MG63 (cell line): Measurements from ENCODE around the gene DNM3. TPM values are rescaled to one million over a fixed set of nuclear protein-coding genes. Genes with fewer than 3 reads are reported as not detected.

Experiments used
- DNase-seq: peaks from one replicate; pipeline ENCODE4 v3.0.0-alpha.2; 2020
- H3K27me3 ChIP-seq: fragments of 250-450 bp; sonication (Bioruptor Pico); 2 replicates; pipeline ENCODE4 v1.5.1; 2020; ENCODE audit warnings: mild to moderate bottlenecking, moderate library complexity
- H3K36me3 ChIP-seq: fragments of 250-450 bp; sonication (Bioruptor Pico); 2 replicates; pipeline ENCODE4 v1.5.1; 2020; ENCODE audit warnings: mild to moderate bottlenecking, moderate library complexity
- H3K4me3 ChIP-seq: fragments of 250-450 bp; sonication (Bioruptor Pico); 2 replicates; pipeline ENCODE4 v1.5.1; 2020; ENCODE audit warnings: mild to moderate bottlenecking, moderate library complexity
- H3K9me3 ChIP-seq: fragments of 250-450 bp; sonication (Bioruptor Pico); 2 replicates; pipeline ENCODE4 v1.5.1; 2020; ENCODE audit warnings: mild to moderate bottlenecking, moderate library complexity
- total RNA-seq: library from RNA; depleted of rRNA; stranded (reverse); fragments of >200 nt; shearing (Covaris generic); gene quantifications from 2 replicates; pipeline ENCODE4 v1.2.3, GENCODE V29; 2014; ENCODE audit warnings: low replicate concordance

DNM3 gene
- total RNA-seq, 1 experiment from 2014 or later, result not detected

DNA sequence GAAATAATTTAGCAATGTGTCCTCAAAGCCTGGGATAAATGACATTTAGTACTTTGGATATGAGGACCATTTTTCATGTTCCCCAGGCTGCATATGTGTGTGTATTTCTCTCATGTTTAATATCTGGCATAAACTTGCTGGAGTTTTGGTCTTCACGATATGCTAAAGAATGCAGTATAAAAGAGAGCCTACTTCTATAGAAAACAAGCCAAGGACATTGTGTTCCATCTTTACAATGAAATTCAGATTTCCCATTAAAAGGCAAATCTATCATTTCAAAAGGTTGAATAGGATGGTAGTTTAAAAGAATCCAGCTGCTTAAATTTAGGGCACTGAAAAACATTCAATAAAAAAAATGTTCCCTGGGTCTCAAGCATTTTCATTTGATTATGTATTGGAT, 410.2 kb downstream of the DNM3 start:
- Histone ChIP-seq H3K4me3 (no peak overlapping the region), H3K9me3 (peaks cover 9% of the 10 kb centered on the region; the same call in 1 of the 2 replicates), H3K36me3 (no peaks in the 10 kb centered on the region), H3K27me3 (no peaks in the 10 kb centered on the region)
- no peak for DNase-seq

DNA sequence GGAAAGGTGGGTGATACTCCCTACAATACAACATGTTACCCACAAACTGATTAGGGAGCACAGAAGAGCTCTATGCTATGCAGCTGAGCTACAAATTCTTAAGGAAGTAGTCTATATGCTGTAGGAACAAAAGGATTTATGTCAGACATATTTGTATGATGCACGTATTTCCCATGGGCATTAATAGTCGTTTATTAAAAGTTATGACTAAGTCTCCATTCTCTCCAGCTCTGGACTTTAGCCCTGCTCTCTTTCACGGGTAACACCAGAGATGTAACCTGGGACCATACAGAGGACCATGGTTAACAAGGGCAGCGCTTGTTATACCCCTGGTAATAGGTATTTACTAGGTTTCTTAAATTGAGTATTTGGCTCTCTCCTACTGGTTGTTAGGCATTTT, 411.0 kb downstream of the DNM3 start:
- H3K27me3 ChIP-seq, result no peaks in the 10 kb centered on the region
- H3K9me3 ChIP-seq, result peaks cover 9% of the 10 kb centered on the region; the same call in 1 of the 2 replicates
- H3K36me3 ChIP-seq, result no peaks in the 10 kb centered on the region
- DNase-seq, result no peak
- no peak overlapping the region for H3K4me3 ChIP-seq

DNA sequence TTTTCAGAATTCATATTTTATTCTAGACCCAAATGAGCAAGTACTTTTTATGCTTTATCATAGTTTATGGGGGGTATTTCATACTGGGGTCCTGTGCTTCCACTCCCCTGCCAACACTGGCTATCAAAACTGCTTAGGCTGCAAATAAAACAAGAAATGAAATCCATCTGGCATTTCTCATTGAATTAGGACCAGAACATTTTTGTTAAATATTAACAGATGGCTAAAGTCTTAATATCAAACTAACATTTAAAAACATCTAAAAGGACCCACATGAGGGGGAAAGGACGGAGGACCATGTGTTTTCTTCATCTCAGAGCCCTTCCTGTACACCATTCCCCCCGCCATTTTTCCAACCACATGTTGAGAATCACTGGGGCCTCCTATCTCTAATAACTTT, 411.7 kb downstream of the DNM3 start:
- Histone ChIP-seq H3K4me3 (no peak overlapping the region), H3K9me3 (peaks cover 9% of the 10 kb centered on the region; the same call in 1 of the 2 replicates), H3K27me3 (no peaks in the 10 kb centered on the region), H3K36me3 (no peaks in the 10 kb centered on the region)
- no peak for DNase-seq

DNA sequence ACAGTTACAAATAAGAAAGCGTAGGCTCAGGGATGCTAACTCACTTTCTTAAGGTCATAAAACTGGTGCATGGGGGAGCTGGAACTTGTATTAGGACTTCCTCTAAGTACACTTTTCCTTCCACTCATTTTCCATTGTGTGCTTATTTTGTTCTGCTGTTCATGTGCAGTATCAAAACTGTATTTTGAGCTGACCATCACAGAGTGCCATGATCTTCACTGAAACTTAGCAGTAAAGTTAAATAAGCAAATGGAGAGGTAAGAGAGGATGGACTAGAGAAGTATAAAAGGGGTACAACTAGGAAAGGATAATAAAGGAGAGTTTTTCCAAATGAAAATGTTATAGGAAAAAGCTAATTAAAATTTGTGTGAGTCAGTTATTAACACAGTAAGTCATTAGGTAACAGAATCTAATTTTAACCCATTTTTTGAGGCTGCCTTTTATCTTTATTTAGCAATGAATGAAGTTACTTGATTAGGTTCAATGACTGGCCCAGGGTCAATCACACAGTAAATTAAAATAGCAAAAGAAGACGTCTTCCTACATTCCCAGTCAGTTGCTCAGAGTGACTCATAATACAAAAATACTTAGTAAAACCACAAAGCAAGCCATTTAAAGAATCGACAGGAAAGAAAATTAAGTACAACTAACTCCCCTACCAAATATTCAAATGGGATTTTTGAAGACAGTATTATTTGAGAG, 413.4 kb downstream of the DNM3 start:
- H3K36me3 ChIP-seq, result no peaks in the 10 kb centered on the region
- no peak overlapping the region for H3K4me3 ChIP-seq
- no peaks in the 10 kb centered on the region for H3K27me3 ChIP-seq
- 0 out of 2 replicates have a peak, but pooled peaks cover 2% of the 10 kb centered on the region for H3K9me3 ChIP-seq
- DNase-seq, result no peak

DNA sequence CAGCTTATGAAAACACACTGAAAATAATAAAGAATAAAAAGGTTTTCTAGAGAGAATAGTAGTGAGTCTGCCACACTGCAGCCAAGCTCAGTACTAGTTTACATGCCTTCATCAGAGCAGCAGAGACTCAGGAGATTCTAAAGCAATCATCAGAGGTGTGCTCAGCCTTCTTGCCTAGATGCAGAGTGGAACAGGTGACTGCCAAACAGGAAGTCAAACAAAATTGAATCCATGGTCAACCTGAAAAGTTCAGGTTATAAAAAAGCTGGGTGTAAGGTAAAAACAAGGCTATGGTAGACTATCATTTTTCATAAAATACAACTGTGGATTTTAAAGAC, 413.9 kb downstream of the DNM3 start:
- no peak overlapping the region for H3K4me3 ChIP-seq
- no peaks in the 10 kb centered on the region for H3K27me3 ChIP-seq
- H3K9me3 ChIP-seq, result 0 out of 2 replicates have a peak, but pooled peaks cover 2% of the 10 kb centered on the region
- DNase-seq, result no peak
- no peaks in the 10 kb centered on the region for H3K36me3 ChIP-seq

DNA sequence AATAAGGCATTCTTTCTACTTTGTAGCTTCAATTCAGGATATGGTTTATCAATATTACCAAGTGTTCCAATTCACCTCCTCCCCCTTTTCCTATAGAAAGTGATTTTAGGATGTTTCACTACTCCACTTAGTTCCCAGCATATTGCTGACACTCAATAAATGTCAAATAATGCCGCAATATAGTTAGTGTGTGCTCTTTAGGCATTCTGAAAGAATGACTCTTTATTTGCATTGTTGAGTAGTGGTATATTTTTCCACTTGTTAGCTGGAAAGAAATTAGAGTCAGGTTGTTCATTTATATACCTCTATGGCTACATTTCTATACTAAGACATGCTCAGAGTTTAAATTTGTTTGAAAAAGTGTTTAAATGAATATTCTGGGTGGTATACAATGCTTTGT, 424.6 kb downstream of the DNM3 start:
- DNase-seq, result no peak
- no peaks in the 10 kb centered on the region; the same call in 1 of the 2 replicates for H3K9me3 ChIP-seq
- no peak overlapping the region for H3K4me3 ChIP-seq
- H3K36me3 ChIP-seq, result no peaks in the 10 kb centered on the region
- no peaks in the 10 kb centered on the region for H3K27me3 ChIP-seq

DNA sequence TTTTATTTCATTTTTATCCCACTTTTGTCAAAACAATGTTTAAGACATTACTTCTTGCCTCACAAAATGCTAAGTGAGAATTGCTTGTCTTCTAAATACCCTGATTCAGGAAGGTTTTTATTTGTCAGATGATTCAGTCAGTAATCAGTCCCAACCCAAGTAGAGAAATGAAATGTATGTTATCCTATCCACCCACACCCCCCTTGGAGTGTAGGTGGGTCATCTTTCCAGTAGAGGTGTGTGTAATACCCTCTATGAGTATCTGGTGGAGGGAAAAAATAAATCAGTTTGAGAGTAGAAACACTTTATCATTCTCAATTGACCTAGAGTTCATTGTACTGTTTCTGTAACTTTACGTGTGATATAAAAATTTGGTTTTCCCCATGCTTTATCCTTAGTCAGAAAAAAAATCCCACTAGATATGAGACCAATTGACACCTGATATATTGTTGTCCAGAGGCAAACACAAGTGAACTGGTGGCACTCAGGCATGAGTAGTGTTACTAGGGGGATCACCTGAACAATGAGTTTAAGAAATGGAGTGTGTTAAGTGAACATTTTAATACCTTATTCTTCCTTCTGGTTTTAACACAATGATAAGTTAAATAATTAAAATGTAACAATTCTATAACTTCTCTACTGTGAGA, 425.4 kb downstream of the DNM3 start:
- no peak for DNase-seq
- Histone ChIP-seq H3K4me3 (no peak overlapping the region), H3K27me3 (no peaks in the 10 kb centered on the region), H3K36me3 (no peaks in the 10 kb centered on the region), H3K9me3 (no peaks in the 10 kb centered on the region; the same call in 1 of the 2 replicates)

DNA sequence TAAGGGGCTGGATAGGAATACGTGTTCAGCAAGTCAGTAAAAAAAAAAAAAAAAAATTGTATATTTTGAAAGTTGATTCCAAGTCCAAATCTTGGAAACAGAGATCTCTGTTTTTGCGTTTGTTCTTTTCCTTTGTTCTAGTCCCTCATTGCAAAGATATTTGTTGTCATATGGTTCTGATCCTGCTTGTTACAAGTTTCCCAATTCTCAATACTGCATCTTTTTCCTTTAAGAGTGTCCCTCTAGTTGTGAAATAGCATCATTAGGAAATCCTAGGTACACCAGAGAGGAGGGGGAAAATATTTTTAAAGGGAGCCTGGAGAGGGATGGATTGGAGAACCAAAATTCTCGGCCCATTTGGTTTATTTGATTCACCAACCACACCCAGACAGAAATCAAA, 426.9 kb downstream of the DNM3 start:
- DNase-seq, result no peak

DNA sequence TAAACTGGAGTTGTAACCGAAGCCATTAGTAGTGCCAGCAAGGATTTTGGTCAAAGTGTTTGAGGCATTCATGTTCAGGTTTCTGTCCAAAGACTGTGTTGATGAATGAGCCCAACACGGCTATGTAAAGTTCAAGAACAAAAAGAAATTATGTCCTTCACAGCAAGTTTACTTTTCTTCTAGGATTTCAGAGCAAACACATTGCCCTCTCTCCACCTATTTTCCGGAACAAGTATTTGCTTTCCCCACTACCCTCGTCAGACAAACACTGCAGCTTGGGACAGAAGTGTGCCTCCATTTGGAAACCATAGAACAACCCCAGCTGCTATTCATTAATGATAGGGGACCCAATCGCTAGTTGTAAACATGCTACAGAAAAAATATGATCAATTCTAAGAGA, 427.8 kb downstream of the DNM3 start:
- Histone ChIP-seq H3K36me3 (no peaks in the 10 kb centered on the region), H3K27me3 (no peaks in the 10 kb centered on the region), H3K4me3 (no peak overlapping the region), H3K9me3 (no peaks in the 10 kb centered on the region)
- no peak for DNase-seq

More for the DNA sequence above, 426.9 kb downstream of the DNM3 start:
- no peaks in the 10 kb centered on the region for H3K27me3 ChIP-seq
- no peak overlapping the region for H3K4me3 ChIP-seq
- H3K9me3 ChIP-seq, result no peaks in the 10 kb centered on the region; the same call in 1 of the 2 replicates
- no peaks in the 10 kb centered on the region for H3K36me3 ChIP-seq

DNA sequence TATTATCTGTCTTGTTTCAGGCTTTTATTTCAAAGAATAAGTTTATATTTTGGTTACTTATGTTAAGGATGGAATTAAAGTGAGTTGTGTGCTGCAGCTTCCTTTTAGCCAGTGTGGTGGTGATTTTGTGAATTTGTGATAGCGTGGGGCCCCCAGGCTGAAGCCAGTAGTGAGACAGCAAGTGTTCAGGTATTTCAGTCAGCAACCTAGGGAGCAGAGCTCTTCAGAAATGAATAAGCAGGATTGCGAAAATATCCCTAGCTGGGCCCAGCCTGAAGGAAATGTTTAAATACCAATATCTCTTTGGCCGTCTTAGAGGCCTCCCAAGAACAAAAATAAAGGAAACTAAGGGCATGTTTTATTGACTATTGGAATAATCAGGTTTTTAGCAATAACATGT, 428.3 kb downstream of the DNM3 start:
- no peak for DNase-seq
- H3K27me3 ChIP-seq, result no peaks in the 10 kb centered on the region
- no peaks in the 10 kb centered on the region for H3K36me3 ChIP-seq
- no peak overlapping the region for H3K4me3 ChIP-seq
- no peaks in the 10 kb centered on the region for H3K9me3 ChIP-seq

DNA sequence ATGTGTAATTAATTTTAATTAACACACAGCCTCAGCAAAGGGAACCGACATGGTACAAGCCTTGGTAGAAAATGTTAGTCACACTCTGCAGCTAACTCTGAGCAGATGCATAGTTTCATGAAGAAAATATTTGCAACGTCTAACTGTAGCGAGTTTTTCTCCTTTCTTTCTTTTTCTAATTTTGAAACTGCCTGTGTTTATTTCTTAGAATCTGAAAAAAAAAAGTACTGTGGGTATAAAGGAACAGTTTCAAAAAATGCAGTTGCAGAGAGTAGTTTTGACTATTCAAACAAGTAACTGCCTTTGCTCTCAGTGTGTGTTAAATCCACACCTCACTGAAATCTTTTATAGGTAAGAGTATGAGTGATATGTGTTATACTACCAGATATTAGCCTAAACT, 429.3 kb downstream of the DNM3 start:
- no peak for DNase-seq
- no peaks in the 10 kb centered on the region for H3K9me3 ChIP-seq
- H3K4me3 ChIP-seq, result no peak overlapping the region
- no peaks in the 10 kb centered on the region for H3K27me3 ChIP-seq
- no peaks in the 10 kb centered on the region for H3K36me3 ChIP-seq

DNA sequence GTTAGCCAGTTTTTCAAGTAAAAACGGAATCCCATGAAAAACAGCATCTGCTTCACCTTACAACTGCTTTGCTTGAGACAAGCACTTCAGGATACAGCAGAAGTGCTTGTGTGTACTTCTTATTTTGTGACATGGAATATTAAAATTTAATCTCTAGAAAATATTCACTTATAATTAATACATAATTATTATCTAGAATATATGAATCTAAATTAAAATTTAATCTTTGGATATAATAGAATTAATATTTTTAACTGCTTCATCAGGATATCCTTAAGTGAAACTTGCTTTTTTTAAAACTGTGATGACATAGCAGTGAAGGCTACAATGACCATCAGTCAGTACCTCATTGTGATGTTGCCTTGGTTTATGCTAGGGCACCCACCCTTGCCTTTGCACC, 430.8 kb downstream of the DNM3 start:
- no peak for DNase-seq
- no peaks in the 10 kb centered on the region for H3K36me3 ChIP-seq
- H3K27me3 ChIP-seq, result no peaks in the 10 kb centered on the region
- no peaks in the 10 kb centered on the region for H3K9me3 ChIP-seq
- no peak overlapping the region for H3K4me3 ChIP-seq

DNA sequence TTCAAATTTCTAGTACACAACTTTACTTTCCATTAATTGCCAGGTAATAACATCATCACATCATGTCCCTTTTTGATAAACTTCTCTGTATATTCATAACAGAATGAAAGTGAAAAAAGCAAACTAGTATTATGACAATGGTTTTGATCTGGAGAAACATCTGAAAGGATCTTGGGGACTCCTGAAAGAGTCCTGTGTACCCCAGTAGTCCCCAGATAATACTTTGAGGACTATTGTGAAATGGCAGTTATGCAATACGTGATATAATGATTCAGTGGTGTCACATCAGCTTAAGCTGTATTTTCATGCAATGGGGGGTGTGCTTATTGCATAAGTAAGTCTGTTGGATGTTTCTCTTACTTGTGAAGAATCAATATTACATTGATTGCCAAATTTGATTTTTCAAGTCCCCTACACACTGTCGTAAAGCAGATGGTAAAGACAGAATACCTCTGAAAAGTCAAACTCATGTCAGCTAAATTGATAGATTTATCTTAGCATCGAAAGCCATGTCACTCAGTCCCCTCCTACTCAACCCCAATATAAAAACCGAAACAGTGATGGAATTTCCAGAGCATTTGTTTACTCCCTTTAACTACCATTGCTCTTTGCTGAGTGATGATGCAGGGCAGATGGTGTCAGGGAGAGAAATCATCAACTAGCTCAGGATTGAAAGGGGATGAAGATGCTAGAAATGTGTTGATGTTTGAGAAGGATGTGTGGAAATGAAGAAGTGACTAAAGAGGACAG, 432.5 kb downstream of the DNM3 start:
- Histone ChIP-seq H3K4me3 (no peak overlapping the region), H3K27me3 (no peaks in the 10 kb centered on the region), H3K36me3 (no peaks in the 10 kb centered on the region), H3K9me3 (no peaks in the 10 kb centered on the region)
- DNase-seq, result no peak

DNA sequence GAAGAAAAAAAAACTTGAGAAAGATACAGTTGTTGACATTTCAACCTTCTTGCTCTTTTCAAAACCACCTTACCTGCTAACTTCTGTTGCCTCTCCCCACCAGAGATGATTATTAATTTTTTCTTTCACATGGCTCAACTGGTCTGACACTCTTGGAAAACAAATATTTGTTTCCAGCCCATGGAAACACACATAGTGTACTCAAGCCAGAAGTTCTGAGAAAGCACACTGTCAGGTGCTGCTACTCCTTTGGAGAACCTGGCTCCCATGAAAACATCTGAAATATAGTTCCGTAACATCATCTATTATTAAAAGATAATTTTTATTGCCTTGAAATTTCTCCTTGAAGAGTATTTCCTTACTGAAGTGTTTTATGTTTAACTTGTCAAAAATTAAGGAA, 434.2 kb downstream of the DNM3 start:
- H3K4me3 ChIP-seq, result no peak overlapping the region
- H3K36me3 ChIP-seq, result no peaks in the 10 kb centered on the region
- H3K27me3 ChIP-seq, result no peaks in the 10 kb centered on the region
- no peak for DNase-seq
- H3K9me3 ChIP-seq, result no peaks in the 10 kb centered on the region

DNA sequence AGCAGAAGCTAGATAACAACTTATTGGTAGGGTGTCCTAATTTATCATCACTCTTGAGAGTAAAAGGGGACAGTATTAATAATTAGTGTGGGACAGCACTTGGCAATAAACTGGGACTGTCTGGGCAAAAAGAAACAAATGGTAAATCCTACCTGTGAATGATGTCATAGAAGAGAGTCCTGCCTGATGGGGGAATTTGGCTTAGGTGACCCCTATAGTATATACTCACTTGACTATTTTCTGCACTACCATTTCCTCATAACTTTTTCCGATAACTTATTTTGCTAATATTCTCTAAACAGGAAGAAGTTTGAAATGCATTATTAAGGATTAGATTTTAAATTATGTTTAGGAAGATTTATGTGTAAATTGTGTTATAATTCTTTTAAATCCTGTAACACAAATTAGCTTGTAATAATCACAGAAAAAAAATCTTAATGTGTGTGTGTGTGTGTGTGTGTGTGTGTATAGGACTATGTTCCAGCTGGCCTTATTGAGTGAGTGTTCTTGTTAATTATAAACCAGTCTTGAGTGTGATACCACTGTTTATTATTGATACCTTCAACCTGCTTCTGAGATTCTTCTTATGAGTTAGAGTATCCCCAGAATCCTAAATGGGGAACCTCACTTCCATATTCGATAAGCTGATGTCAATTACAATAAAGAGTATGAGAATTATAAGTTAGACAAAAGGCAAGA, 435.0 kb downstream of the DNM3 start:
- Histone ChIP-seq H3K4me3 (no peak overlapping the region), H3K36me3 (no peaks in the 10 kb centered on the region), H3K9me3 (no peaks in the 10 kb centered on the region), H3K27me3 (no peaks in the 10 kb centered on the region)
- no peak for DNase-seq

DNA sequence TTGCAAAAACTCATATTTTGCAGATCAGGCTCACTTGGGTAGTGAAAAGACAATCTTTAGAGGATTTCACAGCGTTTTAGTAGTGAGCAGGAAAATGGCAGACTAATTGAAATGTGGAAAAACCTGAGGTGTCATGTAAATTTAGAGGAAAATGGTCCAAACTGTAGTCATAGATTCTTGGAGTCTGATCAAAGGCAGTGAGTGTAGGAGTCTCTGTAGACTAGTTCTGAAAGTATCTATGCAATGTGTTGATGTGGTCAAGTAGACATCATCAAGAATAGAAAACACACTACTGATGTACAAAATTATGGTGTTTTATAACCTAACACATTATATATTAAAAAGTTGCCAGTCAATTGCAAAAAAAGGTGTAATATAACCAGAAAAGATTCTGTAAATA, 436.0 kb downstream of the DNM3 start:
- no peak for DNase-seq

DNA sequence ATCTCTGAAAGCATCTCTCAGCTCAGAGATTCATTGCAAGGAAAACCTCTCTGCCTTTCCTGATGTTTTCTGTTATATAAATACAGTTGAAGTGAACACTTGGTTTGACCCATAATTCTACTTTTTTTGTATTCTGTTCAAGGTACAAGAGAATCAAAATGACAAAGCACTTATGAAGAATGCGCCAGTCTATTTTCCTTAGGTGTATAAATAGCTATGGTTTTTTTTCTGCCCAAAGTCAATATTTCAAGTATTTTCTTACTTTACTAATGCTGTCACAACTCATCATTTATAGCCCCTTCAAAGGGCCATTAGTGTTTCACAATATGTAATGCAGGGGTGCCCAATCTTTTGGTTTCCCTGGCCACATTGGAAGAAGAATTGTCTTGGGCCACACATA, 436.7 kb downstream of the DNM3 start:
- no peak for DNase-seq
- no peaks in the 10 kb centered on the region for H3K9me3 ChIP-seq
- no peak overlapping the region for H3K4me3 ChIP-seq

More for the DNA sequence above, 436.0 kb downstream of the DNM3 start:
- H3K9me3 ChIP-seq, result no peaks in the 10 kb centered on the region
- H3K36me3 ChIP-seq, result no peaks in the 10 kb centered on the region
- H3K27me3 ChIP-seq, result no peaks in the 10 kb centered on the region
- H3K4me3 ChIP-seq, result no peak overlapping the region

More for the DNA sequence above, 436.7 kb downstream of the DNM3 start:
- Histone ChIP-seq H3K36me3 (no peaks in the 10 kb centered on the region), H3K27me3 (no peaks in the 10 kb centered on the region)
